IPS-NIHi7 (cell line): ENCODE measurements around the gene HOXD10.

Experiments used
- DNase-seq: peaks from one replicate; pipeline ENCODE4 v3.0.0; 2012; ENCODE audit warnings: mixed read lengths; ENCODE audit errors: extremely low spot score

HOXD10 gene

GRCh38 chr2:176095421-176095820 lies 21.2 kb upstream of the HOXD10 start:
- no peak for DNase-seq

GRCh38 chr2:176096243-176096985 lies 20.2 kb upstream of the HOXD10 start:
- DNase-seq, result no peak

- peak; percentile 82 for DNase-seq
Measured at GRCh38 chr2:176096986-176097819, 19.4 kb upstream of the HOXD10 start.

GRCh38 chr2:176097820-176098365 lies 18.7 kb upstream of the HOXD10 start:
- DNase-seq, result no peak

- DNase-seq, result peak; percentile 12
Measured at GRCh38 chr2:176098366-176099158, 18.0 kb upstream of the HOXD10 start.

- no peak for DNase-seq
Measured at GRCh38 chr2:176099159-176099727, 17.3 kb upstream of the HOXD10 start.

- peak; percentile 10 for DNase-seq
Measured at GRCh38 chr2:176099728-176100546, 16.6 kb upstream of the HOXD10 start, which contains the start of gene HOXD12. HOXD12 (plus strand) TSS chr2:176099795; CDS start chr2:176099802, 7 bp downstream.

GRCh38 chr2:176100547-176101140 lies 15.9 kb upstream of the HOXD10 start:
- DNase-seq, result no peak

- no peak for DNase-seq
Measured at GRCh38 chr2:176101216-176101830, 15.3 kb upstream of the HOXD10 start.

- DNase-seq, result no peak
Measured at GRCh38 chr2:176101842-176102241, 14.7 kb upstream of the HOXD10 start.

GRCh38 chr2:176102309-176102866 lies 14.2 kb upstream of the HOXD10 start:
- no peak for DNase-seq

- no peak for DNase-seq
Measured at GRCh38 chr2:176103194-176103593, 13.4 kb upstream of the HOXD10 start.

GRCh38 chr2:176103742-176104315 lies 12.7 kb upstream of the HOXD10 start:
- no peak for DNase-seq

GRCh38 chr2:176104316-176105077 lies 12.1 kb upstream of the HOXD10 start:
- no peak for DNase-seq

- no peak for DNase-seq
Measured at GRCh38 chr2:176105078-176105729, 11.4 kb upstream of the HOXD10 start.

- no peak for DNase-seq
Measured at GRCh38 chr2:176105730-176106580, 10.6 kb upstream of the HOXD10 start.
